ENCODE measurements around the gene AKT1S1. TPM values are rescaled to one million over a fixed set of nuclear protein-coding genes. Genes with fewer than 3 reads are reported as not detected.
A peak's percentile ranks its signal among the peaks of the same experiment; 100 is the strongest.

The AKT1S1 gene
- total and polyA plus RNA-seq, 2 of the 13 experiments (the other 11 are each of a cell fraction or from before 2014, with no cell fraction given): 13.5 to 27.8 TPM

DNA sequence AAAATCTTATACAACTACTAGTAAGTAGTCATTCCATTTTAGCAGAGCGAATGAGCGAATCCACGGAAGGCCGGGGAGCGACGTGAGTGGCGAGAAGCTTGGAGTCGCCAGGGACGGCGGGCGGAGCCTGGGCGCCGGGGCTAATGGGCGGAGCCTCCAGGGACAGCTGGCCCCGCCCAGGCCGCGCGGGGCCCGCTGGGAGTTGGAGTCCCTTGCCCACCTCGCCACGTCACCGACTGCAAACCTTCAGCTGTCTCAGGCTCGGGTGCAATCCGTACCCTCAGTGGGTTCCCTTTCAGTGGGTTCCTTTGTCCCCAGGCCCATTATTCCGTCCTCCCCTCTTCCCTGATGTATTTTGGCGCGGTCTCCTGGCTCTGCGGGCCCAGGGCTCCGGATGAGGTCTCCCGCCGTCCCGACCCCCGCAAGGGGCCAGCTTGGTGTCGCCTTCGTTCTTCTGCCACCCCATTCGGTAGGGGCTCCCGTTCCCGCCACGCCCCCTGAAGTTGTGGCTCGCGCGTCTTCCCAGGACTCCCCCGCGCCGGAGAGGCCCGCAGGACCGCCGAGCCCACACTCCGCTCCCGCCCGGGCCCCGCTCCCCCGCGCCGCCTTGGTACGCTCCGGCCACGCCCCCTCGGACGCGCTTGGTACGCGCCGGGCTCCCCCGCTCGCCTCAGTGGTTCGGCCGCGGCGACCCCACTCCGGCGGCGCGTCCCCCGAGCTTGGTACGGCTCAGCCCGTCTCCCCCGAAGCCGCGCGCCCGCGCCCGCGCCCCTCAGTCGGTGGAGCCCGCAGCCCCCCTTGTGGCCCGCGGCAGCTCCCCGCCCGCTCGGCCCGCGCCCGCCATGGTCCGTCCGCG is 26.4 kb downstream of the AKT1S1 start, which contains the start of gene PTOV1 (continued):
- peak; percentile 90 for TF ChIP-seq ZNF772 (CRISPR knock-in tag; IDR thresholded peaks at IDR 0.05)
- TF ChIP-seq, protein P1, sequence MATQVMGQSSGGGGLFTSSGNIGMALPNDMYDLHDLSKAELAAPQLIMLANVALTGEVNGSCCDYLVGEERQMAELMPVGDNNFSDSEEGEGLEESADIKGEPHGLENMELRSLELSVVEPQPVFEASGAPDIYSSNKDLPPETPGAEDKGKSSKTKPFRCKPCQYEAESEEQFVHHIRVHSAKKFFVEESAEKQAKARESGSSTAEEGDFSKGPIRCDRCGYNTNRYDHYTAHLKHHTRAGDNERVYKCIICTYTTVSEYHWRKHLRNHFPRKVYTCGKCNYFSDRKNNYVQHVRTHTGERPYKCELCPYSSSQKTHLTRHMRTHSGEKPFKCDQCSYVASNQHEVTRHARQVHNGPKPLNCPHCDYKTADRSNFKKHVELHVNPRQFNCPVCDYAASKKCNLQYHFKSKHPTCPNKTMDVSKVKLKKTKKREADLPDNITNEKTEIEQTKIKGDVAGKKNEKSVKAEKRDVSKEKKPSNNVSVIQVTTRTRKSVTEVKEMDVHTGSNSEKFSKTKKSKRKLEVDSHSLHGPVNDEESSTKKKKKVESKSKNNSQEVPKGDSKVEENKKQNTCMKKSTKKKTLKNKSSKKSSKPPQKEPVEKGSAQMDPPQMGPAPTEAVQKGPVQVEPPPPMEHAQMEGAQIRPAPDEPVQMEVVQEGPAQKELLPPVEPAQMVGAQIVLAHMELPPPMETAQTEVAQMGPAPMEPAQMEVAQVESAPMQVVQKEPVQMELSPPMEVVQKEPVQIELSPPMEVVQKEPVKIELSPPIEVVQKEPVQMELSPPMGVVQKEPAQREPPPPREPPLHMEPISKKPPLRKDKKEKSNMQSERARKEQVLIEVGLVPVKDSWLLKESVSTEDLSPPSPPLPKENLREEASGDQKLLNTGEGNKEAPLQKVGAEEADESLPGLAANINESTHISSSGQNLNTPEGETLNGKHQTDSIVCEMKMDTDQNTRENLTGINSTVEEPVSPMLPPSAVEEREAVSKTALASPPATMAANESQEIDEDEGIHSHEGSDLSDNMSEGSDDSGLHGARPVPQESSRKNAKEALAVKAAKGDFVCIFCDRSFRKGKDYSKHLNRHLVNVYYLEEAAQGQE (IDR thresholded peaks at IDR 0.05; ENCODE audit: borderline replicate concordance in 1 of 2, low read depth in 1 of 2, low read length in 2 of 2): no peak
- TF ChIP-seq PPARG (CRISPR knock-in tag; conservative IDR thresholded peaks at IDR 0.05): peak; percentile 23; the same call in 1 of the 2 replicates
- no peak for TF ChIP-seq NBN (conservative IDR thresholded peaks at IDR 0.05)
- TF ChIP-seq KDM4B (CRISPR knock-in tag; IDR thresholded peaks at IDR 0.05): 0 out of 2 replicates have a peak, but pooled peaks have one; percentile 38
- TF ChIP-seq, protein P2, sequence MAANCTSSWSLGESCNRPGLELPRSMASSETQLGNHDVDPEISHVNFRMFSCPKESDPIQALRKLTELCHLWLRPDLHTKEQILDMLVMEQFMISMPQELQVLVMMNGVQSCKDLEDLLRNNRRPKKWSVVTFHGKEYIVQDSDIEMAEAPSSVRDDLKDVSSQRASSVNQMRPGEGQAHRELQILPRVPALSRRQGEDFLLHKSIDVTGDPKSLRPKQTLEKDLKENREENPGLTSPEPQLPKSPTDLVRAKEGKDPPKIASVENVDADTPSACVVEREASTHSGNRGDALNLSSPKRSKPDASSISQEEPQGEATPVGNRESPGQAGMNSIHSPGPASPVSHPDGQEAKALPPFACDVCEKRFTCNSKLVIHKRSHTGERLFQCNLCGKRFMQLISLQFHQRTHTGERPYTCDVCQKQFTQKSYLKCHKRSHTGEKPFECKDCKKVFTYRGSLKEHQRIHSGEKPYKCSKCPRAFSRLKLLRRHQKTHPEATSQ (CRISPR knock-in tag; IDR thresholded peaks at IDR 0.05; ENCODE audit: borderline replicate concordance): no peak
- no peak for TF ChIP-seq ARNT2 (CRISPR knock-in tag; IDR thresholded peaks at IDR 0.05; ENCODE audit: low read depth)
- TF ChIP-seq SMAD1 (CRISPR knock-in tag; IDR thresholded peaks at IDR 0.05; ENCODE audit: borderline replicate concordance, low read depth): no peak
- no peak for TF ChIP-seq NFYC (CRISPR knock-in tag; IDR thresholded peaks at IDR 0.05)
- TF ChIP-seq ZNF446 (CRISPR knock-in tag; IDR thresholded peaks at IDR 0.05): no peak
- 0 out of 2 replicates have a peak, but pooled peaks have one; percentile 9 for TF ChIP-seq ETV5 (CRISPR knock-in tag; IDR thresholded peaks at IDR 0.05; ENCODE audit: borderline replicate concordance)
- no peak for TF ChIP-seq ZNF260 (CRISPR knock-in tag; IDR thresholded peaks at IDR 0.05; ENCODE audit: borderline replicate concordance, low read depth)
- 0 out of 2 replicates have a peak, but pooled peaks have one; percentile 48 for TF ChIP-seq XBP1 (CRISPR knock-in tag; IDR thresholded peaks at IDR 0.05)
- TF ChIP-seq ADNP (CRISPR knock-in tag; IDR thresholded peaks at IDR 0.05): no peak
- TF ChIP-seq HNRNPH1 (optimal IDR thresholded peaks at IDR 0.05; ENCODE audit: low read depth, low read length): no peak
- TF ChIP-seq, protein P3, sequence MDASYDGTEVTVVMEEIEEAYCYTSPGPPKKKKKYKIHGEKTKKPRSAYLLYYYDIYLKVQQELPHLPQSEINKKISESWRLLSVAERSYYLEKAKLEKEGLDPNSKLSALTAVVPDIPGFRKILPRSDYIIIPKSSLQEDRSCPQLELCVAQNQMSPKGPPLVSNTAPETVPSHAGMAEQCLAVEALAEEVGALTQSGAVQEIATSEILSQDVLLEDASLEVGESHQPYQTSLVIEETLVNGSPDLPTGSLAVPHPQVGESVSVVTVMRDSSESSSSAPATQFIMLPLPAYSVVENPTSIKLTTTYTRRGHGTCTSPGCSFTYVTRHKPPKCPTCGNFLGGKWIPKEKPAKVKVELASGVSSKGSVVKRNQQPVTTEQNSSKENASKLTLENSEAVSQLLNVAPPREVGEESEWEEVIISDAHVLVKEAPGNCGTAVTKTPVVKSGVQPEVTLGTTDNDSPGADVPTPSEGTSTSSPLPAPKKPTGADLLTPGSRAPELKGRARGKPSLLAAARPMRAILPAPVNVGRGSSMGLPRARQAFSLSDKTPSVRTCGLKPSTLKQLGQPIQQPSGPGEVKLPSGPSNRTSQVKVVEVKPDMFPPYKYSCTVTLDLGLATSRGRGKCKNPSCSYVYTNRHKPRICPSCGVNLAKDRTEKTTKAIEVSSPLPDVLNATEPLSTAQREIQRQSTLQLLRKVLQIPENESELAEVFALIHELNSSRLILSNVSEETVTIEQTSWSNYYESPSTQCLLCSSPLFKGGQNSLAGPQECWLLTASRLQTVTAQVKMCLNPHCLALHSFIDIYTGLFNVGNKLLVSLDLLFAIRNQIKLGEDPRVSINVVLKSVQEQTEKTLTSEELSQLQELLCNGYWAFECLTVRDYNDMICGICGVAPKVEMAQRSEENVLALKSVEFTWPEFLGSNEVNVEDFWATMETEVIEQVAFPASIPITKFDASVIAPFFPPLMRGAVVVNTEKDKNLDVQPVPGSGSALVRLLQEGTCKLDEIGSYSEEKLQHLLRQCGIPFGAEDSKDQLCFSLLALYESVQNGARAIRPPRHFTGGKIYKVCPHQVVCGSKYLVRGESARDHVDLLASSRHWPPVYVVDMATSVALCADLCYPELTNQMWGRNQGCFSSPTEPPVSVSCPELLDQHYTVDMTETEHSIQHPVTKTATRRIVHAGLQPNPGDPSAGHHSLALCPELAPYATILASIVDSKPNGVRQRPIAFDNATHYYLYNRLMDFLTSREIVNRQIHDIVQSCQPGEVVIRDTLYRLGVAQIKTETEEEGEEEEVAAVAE (CRISPR knock-in tag; IDR thresholded peaks at IDR 0.05; ENCODE audit: borderline replicate concordance): no peak
- TF ChIP-seq, protein P4, sequence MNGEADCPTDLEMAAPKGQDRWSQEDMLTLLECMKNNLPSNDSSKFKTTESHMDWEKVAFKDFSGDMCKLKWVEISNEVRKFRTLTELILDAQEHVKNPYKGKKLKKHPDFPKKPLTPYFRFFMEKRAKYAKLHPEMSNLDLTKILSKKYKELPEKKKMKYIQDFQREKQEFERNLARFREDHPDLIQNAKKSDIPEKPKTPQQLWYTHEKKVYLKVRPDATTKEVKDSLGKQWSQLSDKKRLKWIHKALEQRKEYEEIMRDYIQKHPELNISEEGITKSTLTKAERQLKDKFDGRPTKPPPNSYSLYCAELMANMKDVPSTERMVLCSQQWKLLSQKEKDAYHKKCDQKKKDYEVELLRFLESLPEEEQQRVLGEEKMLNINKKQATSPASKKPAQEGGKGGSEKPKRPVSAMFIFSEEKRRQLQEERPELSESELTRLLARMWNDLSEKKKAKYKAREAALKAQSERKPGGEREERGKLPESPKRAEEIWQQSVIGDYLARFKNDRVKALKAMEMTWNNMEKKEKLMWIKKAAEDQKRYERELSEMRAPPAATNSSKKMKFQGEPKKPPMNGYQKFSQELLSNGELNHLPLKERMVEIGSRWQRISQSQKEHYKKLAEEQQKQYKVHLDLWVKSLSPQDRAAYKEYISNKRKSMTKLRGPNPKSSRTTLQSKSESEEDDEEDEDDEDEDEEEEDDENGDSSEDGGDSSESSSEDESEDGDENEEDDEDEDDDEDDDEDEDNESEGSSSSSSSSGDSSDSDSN (CRISPR knock-in tag; IDR thresholded peaks at IDR 0.05): no peak; the same call in none of the 2 replicates
